ENCODE data around the gene MARCO. TPM values are rescaled to one million over a fixed set of nuclear protein-coding genes. Genes with fewer than 3 reads are reported as not detected.

Gene MARCO
- total RNA-seq, 1 experiment from 2014 or later, result 0.26 TPM

DNA sequence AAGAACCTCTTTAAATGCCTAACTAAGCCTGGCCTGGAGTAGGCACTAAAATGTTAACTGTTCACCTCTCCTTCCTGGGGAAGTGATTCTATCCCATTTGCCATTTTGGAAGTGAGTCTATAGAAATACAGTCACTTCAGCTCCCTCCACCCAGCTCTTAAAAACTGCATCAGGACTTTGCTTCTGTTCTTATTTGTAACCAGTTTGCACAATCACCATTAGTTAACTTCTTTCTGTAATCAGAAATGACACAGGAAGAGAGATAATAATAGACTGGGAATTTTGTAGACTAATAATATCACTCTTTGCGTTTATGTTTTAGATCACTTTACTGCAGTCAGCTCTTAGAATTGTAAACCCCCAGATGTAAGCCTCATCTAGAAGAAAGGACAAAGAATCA lies 16.0 kb upstream of the MARCO start:
- no peaks in the 10 kb centered on the region for H3K36me3 ChIP-seq (ENCODE audit: control insufficient read depth, insufficient read depth, low read length)
- no peaks in the 10 kb centered on the region for H3K9me3 ChIP-seq (ENCODE audit: control insufficient read depth, insufficient read depth, low read depth, low read length)
- H3K27me3 ChIP-seq (ENCODE audit: control insufficient read depth, insufficient read depth, low read length), result peaks cover 8% of the 10 kb centered on the region
- CTCF ChIA-PET, result no interaction called here
- H3K4me1 ChIP-seq (ENCODE audit: control insufficient read depth, insufficient read depth, low read length), result no peaks in the 10 kb centered on the region
- in situ Hi-C loops (cut with HindIII; ENCODE audit: low pct_unique_long_range_greater_than_20kb, low sequenced_read_pairs) (no loop called here), intact Hi-C loops (cut with micrococcal nuclease; ENCODE audit: unreplicated experiment) (no loop called here)
- no peak for TF ChIP-seq TCF7L2 (IDR thresholded peaks at IDR 0.05; ENCODE audit: low read depth, low read length)
- TF ChIP-seq POLR2AphosphoS5 (IDR thresholded peaks at IDR 0.05; ENCODE audit: low read depth, low read length), result no peak
- TF ChIP-seq, protein P1, sequence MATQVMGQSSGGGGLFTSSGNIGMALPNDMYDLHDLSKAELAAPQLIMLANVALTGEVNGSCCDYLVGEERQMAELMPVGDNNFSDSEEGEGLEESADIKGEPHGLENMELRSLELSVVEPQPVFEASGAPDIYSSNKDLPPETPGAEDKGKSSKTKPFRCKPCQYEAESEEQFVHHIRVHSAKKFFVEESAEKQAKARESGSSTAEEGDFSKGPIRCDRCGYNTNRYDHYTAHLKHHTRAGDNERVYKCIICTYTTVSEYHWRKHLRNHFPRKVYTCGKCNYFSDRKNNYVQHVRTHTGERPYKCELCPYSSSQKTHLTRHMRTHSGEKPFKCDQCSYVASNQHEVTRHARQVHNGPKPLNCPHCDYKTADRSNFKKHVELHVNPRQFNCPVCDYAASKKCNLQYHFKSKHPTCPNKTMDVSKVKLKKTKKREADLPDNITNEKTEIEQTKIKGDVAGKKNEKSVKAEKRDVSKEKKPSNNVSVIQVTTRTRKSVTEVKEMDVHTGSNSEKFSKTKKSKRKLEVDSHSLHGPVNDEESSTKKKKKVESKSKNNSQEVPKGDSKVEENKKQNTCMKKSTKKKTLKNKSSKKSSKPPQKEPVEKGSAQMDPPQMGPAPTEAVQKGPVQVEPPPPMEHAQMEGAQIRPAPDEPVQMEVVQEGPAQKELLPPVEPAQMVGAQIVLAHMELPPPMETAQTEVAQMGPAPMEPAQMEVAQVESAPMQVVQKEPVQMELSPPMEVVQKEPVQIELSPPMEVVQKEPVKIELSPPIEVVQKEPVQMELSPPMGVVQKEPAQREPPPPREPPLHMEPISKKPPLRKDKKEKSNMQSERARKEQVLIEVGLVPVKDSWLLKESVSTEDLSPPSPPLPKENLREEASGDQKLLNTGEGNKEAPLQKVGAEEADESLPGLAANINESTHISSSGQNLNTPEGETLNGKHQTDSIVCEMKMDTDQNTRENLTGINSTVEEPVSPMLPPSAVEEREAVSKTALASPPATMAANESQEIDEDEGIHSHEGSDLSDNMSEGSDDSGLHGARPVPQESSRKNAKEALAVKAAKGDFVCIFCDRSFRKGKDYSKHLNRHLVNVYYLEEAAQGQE (IDR thresholded peaks at IDR 0.05; ENCODE audit: insufficient read depth in 1 of 2, low read depth in 2 of 2, low read length in 1 of 2), result no peak
- POLR2A ChIA-PET, result no interaction called here
- H3K4me3 ChIP-seq (ENCODE audit: low read depth in 2 of 2, low read length in 2 of 2), result no peak overlapping the region
- no peak overlapping the region for H3K27ac ChIP-seq (ENCODE audit: low read length)
- ATAC-seq, result no peak
- no TSS peak for BruUV-seq (replicated peaks)
- no peak for DNase-seq (ENCODE audit: low read depth, low spot score)

DNA sequence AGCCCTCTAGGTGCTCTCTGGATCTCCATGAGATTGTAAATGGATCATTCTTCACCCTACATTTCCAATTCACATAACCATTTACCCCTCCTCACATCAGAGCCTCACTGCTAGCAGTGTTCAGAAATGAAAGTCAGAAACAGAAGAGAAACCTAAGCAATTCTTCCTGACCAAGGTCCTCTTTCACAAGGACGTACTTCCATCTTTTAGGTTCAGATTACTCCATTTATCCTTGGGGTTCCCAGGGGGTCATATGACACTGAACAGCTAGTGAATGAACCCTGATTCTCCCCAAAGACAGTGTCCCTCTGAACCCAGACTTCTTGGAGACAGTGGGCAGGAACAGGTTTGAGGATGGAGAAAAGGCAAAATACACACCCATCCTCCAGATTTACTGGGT lies 12.9 kb upstream of the MARCO start:
- intact Hi-C loops (cut with micrococcal nuclease; ENCODE audit: unreplicated experiment) (no loop called here), in situ Hi-C loops (cut with HindIII; ENCODE audit: low pct_unique_long_range_greater_than_20kb, low sequenced_read_pairs) (no loop called here)
- Histone ChIP-seq H3K4me1 (ENCODE audit: control insufficient read depth, insufficient read depth, low read length) (no peaks in the 10 kb centered on the region), H3K27me3 (ENCODE audit: control insufficient read depth, insufficient read depth, low read length) (no peaks in the 10 kb centered on the region; the same call in 1 of the 2 replicates), H3K9me3 (ENCODE audit: control insufficient read depth, insufficient read depth, low read depth, low read length) (peaks cover 8% of the 10 kb centered on the region; the same call in 1 of the 2 replicates), H3K36me3 (ENCODE audit: control insufficient read depth, insufficient read depth, low read length) (no peaks in the 10 kb centered on the region; the same call in 1 of the 2 replicates), H3K4me3 (ENCODE audit: low read depth in 2 of 2, low read length in 2 of 2) (no peak overlapping the region), H3K27ac (ENCODE audit: low read length) (no peak overlapping the region)
- ChIA-PET POLR2A (no interaction called here), CTCF (no interaction called here)
- DNase-seq (ENCODE audit: low read depth, low spot score), result no peak
- no peak for ATAC-seq
- no TSS peak for BruUV-seq (replicated peaks)
- no peak for TF ChIP-seq SIN3A (IDR thresholded peaks at IDR 0.05; ENCODE audit: borderline replicate concordance, insufficient read depth, low read depth, low read length)

DNA sequence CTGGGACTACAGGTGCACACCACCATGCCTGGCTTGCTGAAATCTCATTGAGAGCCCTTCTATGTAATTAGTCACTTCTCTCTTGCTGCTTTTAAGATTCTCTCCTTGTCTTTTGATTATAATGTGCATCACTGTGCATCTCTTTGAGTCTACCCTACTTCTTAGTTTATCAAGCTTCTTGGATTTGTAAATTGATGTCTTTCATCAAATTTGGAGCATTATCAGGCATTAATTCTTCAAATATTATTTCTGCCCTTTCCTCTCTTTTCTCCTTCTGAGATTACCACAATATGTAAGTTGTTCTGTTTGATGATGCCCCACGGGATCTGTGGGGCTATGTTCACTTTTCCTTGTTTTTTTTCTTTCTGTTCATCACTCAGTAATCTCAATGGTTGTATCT lies 9.0 kb upstream of the MARCO start:
- in situ Hi-C loops (cut with HindIII; ENCODE audit: low pct_unique_long_range_greater_than_20kb, low sequenced_read_pairs), result no loop called here
- no TSS peak for BruUV-seq (replicated peaks)
- ATAC-seq (no peak), DNase-seq (ENCODE audit: low read depth, low spot score) (no peak)
- Histone ChIP-seq H3K36me3 (ENCODE audit: control insufficient read depth, insufficient read depth, low read length) (no peaks in the 10 kb centered on the region; the same call in 1 of the 2 replicates), H3K4me3 (ENCODE audit: low read depth in 2 of 2, low read length in 2 of 2) (no peak overlapping the region), H3K27me3 (ENCODE audit: control insufficient read depth, insufficient read depth, low read length) (no peaks in the 10 kb centered on the region), H3K9me3 (ENCODE audit: control insufficient read depth, insufficient read depth, low read depth, low read length) (peaks cover 8% of the 10 kb centered on the region; the same call in 1 of the 2 replicates), H3K27ac (ENCODE audit: low read length) (no peak overlapping the region), H3K4me1 (ENCODE audit: control insufficient read depth, insufficient read depth, low read length) (no peaks in the 10 kb centered on the region)
- ChIA-PET POLR2A (no interaction called here), CTCF (no interaction called here)
- TF ChIP-seq, protein P2, sequence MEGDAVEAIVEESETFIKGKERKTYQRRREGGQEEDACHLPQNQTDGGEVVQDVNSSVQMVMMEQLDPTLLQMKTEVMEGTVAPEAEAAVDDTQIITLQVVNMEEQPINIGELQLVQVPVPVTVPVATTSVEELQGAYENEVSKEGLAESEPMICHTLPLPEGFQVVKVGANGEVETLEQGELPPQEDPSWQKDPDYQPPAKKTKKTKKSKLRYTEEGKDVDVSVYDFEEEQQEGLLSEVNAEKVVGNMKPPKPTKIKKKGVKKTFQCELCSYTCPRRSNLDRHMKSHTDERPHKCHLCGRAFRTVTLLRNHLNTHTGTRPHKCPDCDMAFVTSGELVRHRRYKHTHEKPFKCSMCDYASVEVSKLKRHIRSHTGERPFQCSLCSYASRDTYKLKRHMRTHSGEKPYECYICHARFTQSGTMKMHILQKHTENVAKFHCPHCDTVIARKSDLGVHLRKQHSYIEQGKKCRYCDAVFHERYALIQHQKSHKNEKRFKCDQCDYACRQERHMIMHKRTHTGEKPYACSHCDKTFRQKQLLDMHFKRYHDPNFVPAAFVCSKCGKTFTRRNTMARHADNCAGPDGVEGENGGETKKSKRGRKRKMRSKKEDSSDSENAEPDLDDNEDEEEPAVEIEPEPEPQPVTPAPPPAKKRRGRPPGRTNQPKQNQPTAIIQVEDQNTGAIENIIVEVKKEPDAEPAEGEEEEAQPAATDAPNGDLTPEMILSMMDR (IDR thresholded peaks at IDR 0.05), result no peak
- TF ChIP-seq SIN3A (IDR thresholded peaks at IDR 0.05; ENCODE audit: borderline replicate concordance, insufficient read depth, low read depth, low read length), result no peak
- no peak for TF ChIP-seq TCF7L2 (IDR thresholded peaks at IDR 0.05; ENCODE audit: low read depth, low read length)
- no peak for TF ChIP-seq POLR2AphosphoS5 (IDR thresholded peaks at IDR 0.05; ENCODE audit: low read depth, low read length)
- TF ChIP-seq, protein P1 (IDR thresholded peaks at IDR 0.05; ENCODE audit: insufficient read depth in 1 of 2, low read depth in 2 of 2, low read length in 1 of 2), result no peak
- intact Hi-C loops (cut with micrococcal nuclease; ENCODE audit: unreplicated experiment), result no loop called here
